Frontal cortex (tissue), 4 donors: ENCODE results near the gene SLC22A23. TPM values are rescaled to one million over a fixed set of nuclear protein-coding genes. Genes with fewer than 3 reads are reported as not detected.

Source experiments
- DNase-seq, 2 donors: peaks; one replicate each; pipeline ENCODE4 v3.0.0; 2012; ENCODE audit warnings: low spot score in 2 of 2
- FAIRE-seq: peaks from 2 replicates; lab custom pipeline; 2012; peaks lifted over from hg19 to GRCh38; lab: Jason Lieb, UNC
- total RNA-seq: library from RNA; depleted of rRNA; stranded (reverse); fragments of >200 nt; gene quantifications from one replicate; pipeline ENCODE4 v1.2.3, GENCODE V29; 2014
- donor health status: control.
- donor health status: control.
- donor health status: control.

SLC22A23 gene
- total RNA-seq, result 22.8 TPM

DNA sequence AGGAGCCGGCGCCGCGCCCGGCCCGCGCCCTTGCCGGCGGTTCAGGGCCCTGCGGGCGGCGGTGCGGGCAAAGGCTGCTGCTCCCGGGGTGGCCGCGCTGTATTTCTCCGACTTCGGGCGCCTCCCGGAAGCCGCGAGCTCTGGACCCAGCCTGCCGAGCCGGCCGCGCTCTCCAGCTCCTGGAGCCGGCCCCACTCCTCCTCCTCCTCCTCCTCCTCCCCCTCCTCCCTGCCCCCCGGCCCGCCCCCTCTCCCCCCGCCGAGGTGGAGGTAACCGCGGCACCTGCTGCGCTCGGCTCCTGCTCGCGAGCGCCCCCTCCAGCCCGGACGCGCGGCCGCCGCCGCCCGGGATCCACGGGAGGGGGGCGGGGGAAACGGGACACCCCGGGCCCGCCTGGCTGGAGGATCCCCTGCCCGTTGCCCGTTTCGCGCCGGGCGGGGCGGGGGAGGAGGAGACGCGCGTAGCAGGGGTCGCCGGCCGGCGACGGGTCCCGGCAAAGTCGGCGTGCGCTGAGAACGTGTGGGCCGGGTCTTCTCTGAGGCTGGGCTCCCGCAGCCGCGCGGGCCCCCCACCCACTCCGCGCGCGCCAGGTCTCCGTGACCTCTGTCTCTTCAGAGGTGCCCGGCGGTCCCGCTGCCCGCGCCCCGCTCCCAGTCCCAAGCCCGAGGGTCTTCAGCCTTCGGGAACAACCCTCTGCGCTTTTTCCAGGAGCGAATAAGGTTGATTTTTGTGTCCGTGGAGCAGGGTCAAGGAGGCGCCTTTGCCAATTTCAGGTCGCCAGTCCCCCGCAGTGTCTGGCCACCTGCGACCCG is at the start of gene SLC22A23:
SLC22A23 (minus strand) TSS at position 153 of the 812 bp plus-strand sequence. CDS start 491 bp downstream, outside the sequence.
- DNase-seq (peak; percentile 91 to 94), FAIRE-seq (no peak)

GRCh38 chr6:3506200-3506599 is 49.4 kb upstream of the SLC22A23 start:
- FAIRE-seq (no peak), DNase-seq (no peak)

GRCh38 chr6:3504938-3505805 is 48.3 kb upstream of the SLC22A23 start:
- no peak for DNase-seq
- FAIRE-seq, result no peak

GRCh38 chr6:3504354-3504753 is 47.5 kb upstream of the SLC22A23 start:
- DNase-seq, result no peak
- no peak for FAIRE-seq

- DNase-seq (no peak), FAIRE-seq (no peak)
These were observed 45.1 kb upstream of the SLC22A23 start for GRCh38 chr6:3501826-3502500.

DNA sequence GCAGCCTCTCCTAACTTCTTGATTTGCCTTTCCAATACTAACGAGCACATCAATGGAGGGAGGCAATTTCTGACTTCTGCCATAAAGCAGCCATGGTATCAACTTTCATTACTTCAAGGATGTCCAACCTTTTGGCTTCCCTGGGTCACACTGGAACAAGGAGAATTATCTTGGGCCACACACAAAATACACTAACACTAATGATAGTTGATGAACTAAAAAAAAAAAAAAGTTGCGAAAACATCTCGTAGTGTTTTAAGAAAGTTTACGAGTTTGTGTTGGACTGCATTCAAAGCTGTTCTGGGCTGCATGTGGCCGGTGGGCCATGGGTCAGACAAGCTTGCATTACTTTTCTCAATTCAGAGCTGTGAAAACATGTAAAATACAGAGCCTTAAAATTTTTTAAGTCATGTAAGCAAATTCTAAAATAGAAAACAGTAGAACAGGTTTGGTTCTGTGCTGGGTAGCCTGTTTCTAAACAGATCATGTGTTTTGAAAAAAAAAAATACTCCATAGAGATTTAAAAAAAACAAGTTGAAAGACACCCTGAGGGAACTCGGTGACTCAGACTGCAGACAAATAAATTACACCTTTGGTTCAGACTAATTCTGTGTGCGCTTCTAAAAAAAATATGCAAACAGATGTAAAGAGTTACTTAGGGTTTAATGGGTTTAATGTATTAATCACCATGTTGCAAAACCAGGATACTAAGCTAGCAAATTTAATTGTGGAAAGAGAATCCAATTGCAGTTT is 43.6 kb upstream of the SLC22A23 start:
- DNase-seq (no peak), FAIRE-seq (no peak)

DNA sequence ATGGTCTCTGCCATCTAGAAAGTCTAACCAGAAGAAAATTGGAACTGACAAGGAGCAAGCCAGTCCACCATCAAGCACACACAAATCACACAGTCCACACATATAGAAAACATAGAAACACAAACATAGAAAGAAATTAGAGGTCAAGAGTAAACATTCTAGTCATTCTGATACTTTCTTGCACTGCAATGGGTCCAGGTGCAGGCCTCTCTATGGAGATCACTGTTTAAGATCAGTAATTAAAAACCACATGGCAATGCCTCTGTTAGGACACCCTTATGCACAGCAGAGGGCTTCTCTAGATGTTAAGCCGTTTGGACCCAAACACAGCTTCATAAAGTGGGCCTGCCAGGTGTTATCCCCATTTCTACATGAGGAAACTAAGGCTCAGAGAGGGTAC is 42.8 kb upstream of the SLC22A23 start:
- FAIRE-seq, result no peak
- DNase-seq, result no peak

DNA sequence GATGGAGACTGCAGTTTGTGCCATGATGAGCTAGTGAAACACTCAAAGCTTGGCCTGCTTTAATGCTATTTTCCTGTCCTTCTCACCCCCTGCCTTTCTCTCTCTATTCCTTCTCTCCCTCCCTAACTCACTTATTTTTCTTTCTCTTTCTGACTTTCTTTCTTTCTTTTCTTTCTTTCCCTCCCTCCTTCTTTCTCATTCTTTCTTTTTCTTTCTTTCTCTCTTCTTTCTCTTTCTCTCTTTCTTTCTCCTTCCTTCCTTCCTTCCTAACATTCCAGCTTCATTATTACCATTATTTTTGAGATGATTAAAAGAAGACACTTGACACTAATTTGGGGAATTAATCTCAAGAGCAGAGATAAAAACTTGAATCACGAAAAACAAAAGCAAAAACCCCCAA is 39.5 kb upstream of the SLC22A23 start:
- FAIRE-seq (no peak), DNase-seq (no peak)

DNA sequence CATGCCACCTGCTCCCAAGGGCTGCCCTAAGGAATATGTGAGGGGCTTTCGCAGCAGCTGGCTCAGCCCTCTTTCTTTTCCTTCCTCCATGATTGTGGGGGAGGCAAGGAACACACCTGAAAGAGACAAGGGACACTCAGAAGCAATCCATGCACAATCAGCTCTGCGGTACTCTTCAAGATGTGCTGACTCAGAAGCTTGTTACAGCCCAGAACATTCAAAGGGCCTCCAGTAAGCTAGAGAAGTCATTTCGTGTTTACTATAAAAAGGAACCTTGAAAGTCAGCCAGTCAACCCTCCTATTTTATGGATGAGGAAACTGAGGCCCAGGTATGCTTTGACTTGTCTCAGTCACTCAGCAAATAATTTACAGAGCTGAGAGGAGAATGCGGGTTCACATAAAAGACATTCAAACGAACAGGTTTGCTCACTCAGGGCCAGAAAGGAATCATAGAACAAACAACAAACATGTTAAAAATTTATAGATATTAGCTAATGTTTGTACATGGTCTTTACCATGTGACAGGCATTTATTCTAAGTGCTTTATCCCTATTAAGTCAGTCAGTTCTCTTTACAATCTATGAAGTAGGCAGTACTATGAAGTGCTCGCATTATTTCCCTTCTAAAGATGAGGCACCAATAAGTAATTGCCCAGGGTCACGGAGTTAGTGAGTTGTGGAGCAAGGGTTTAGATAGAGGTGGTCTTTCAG is 37.7 kb upstream of the SLC22A23 start:
- no peak for FAIRE-seq

DNA sequence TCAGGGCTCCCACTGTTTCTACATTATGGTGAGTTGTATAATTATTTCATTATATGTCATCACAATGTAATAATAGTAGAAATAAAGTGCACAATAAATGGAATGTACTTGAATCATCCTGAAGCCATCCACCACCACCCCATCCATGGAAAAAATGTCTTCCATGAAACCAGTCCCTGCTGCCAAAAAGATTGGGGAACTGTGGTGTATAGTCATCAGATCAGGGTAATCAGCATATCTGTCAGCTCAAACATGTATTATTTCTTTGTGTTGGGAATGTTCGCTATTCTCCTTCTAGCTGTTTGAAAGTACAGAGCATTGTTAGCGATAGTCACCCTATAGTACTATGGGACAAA is 33.8 kb upstream of the SLC22A23 start:
- FAIRE-seq, result no peak
- DNase-seq, result no peak

More for the DNA sequence above, 37.7 kb upstream of the SLC22A23 start:
- DNase-seq, result no peak

DNA sequence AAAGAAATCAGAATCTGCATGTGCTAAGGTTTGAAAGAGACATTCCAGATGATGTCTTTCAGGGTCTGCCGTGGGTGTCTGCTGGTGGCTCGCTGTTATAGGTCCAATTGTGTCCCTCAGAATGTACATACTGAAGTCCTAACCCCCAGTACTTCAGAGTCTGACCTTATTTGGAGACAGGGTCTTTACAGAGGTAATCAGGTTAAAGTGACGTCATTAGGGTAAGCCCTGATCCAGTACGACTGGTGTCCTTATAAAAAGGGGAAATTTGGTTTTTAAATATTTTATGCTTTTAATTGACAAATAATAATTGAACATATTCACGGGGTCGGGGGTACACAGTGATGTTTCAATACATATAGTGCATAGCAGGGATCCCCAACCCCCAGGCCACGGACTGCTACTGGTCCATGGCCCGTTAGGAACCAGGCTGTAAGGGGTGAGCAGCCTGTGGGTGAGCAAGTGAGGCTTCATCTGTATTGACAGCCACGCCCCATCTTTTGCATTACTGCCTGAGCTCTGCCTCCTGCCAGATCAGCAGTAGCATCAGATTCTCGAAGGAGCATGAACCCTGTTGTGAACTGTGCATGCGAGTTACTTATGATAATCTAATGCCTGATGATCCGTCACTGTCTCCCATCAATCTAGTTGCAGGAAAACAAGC is 33.2 kb upstream of the SLC22A23 start:
- DNase-seq (no peak), FAIRE-seq (no peak)

GRCh38 chr6:3489027-3489757 is 32.3 kb upstream of the SLC22A23 start:
- no peak for DNase-seq

DNA sequence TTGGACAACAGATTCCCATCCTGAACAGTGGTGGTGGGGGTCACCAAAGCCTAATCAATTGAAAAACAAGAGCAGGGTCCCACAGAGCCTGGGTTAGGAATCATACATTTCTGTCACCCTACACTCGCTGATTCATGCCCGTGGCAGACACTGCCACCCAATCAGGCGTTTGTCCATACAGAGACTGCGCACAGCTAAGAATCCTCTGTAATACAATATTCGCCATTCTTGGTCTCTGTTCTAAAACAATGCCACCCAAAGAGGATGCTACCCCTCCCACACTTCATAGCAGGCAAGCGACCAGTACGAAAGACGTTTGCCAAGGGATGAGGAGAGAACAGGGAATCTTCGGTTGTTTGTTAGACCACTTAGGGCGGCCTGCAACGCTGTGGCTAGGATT is 28.1 kb upstream of the SLC22A23 start:
- no peak for FAIRE-seq
- DNase-seq, result no peak

More at GRCh38 chr6:3489027-3489757, 32.3 kb upstream of the SLC22A23 start:
- no peak for FAIRE-seq

DNA sequence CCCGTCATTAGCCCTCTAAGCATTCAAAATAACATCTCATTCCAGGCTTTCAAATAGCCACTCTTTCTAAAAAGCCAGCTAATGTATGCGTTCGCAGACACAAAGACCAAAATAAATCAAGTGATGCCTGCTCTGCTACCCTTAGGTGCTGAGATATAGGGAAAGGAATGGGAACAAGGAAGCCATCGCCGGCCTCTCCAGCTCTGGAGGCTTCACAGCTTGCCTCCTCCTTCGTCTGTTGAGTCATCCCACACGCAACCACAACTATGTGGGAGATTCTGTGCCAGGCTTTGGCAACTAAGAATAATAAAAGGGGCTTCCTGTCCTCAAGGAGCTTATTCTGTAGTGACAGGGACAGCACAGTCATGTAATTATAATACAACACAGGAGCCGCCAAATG is 27.3 kb upstream of the SLC22A23 start:
- DNase-seq (no peak), FAIRE-seq (no peak)

DNA sequence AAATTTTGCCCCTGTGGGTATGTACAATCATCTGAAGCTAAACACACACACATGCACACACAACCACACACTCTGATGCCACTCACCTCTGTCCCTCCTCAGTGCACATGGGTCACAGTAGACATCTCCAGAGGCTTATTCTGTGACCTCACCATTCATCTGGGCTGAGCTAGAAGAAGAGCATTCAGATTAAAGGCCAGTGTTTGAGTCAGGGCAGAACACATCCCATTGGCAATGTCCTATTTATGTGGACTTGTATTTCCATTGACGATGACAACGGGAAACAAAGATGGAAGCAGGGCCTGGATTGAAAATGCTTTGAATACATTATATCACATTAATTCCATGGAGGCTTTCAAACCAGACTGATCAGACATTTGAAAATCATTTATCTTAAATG is 26.8 kb upstream of the SLC22A23 start:
- DNase-seq (no peak), FAIRE-seq (no peak)

- FAIRE-seq, result no peak
- no peak for DNase-seq
These were observed 26.0 kb upstream of the SLC22A23 start for GRCh38 chr6:3482869-3483268.

DNA sequence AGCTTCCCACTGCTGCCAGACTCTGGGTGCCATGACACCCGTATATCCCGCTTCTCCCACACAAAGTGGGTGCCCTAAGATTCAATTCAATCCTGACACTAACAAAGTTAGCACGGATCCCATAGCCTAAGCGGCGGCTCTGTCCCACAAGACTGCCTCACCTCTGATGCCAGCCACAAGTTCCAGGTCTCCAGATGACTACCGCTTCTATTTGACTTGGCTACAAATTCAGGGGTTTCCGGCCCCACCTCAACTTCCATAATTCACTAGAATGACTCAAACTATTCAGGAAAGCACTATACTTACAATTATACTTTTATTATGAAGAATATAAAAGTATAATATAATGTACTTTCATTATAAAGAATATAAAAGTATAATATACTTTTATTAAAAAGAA is 24.8 kb upstream of the SLC22A23 start:
- FAIRE-seq, result no peak
- DNase-seq, result no peak

DNA sequence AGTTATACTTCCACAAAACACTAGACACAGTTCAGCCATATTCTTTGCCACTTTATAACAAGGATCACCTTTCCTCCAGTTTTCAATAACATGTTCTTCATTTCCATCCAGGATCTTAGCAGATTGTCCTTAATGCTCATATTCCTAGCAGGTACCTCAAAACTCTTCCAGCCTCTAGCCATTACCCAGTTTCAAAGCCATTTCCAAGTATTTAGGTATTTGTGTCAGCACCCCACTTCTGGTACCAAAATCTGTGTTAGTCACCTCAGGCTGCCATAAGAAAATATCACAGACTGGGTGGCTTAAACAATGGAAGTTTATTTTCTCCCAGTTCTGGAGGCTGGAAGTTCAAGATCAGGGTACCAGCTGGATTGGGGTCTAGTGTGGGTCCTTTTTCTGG is 23.2 kb upstream of the SLC22A23 start:
- DNase-seq, result no peak
- FAIRE-seq, result no peak
